ENCODE data around the gene LBHD2. TPM values are rescaled to one million over a fixed set of nuclear protein-coding genes. Genes with fewer than 3 reads are reported as not detected.

Gene LBHD2
- total and polyA plus RNA-seq, 10 of the 15 experiments (the other 5 are each of a cell fraction or from before 2014, with no cell fraction given): not detected

DNA sequence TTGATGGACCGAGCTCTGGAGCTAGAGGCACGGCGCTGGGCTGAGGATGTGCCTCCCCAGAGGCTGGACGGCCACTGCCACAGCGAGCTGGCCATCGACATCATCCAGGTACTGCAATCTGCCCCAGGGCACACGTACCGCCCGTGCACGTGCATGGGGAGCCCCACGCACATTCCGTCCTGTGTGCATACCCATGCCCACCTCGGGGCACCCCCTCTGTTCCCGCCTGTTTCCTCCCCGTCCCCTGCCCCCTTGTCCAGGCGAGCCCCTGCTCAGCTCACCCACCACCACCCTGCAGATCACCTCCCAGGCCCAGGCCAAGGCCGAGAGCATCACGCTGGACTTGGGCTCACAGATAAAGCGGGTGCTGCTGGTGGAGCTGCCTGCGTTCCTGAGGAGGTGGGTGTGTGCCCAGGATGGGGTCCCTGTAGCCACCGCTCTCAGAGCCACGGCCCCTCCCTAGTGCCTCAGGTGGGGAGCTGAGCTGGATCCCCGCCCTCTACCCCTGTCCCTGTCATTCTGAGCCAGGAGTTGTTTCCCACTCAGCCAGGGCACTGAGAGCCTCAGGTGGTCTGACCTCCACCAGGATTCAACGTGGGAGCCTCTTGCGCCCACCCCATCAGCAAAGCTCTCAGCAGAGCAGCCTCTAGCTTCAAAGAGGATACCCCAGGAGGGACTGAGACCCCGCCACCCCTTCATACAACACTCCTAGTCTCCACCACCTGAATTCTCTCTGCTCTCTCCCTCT, 46.2 kb downstream of the LBHD2 start:
- Histone ChIP-seq H3K4me2 (ENCODE audit: control insufficient read depth, insufficient read depth) (no peak overlapping the region), H3K4me3 (no peak overlapping the region), H2AFZ (ENCODE audit: control insufficient read depth, low read depth, low read length) (no peak overlapping the region), H3K36me3 (ENCODE audit: control insufficient read depth in 2 of 2, insufficient read depth in 2 of 2, low read length in 1 of 2) (peaks cover 8 to 9% of the 10 kb centered on the region in 2 experiments; a peak in 3 of 4 replicates), H3K9me3 (replicated peaks; ENCODE audit: control insufficient read depth, insufficient read depth, low read length) (no peaks in the 10 kb centered on the region), H3K9ac (ENCODE audit: control insufficient read depth, insufficient read depth, low read length) (no peak overlapping the region), H3K4me1 (ENCODE audit: control insufficient read depth, insufficient read depth, low read length) (no peaks in the 10 kb centered on the region), H3K27me3 (replicated peaks in 1 of 2; ENCODE audit: control insufficient read depth in 2 of 2, insufficient read depth in 2 of 2, low read length in 1 of 2) (no peaks in the 10 kb centered on the region), H4K20me1 (ENCODE audit: control insufficient read depth, insufficient read depth) (no peaks in the 10 kb centered on the region), H3K27ac (ENCODE audit: control insufficient read depth, insufficient read depth) (no peak overlapping the region), H3K79me2 (ENCODE audit: control insufficient read depth, insufficient read depth, low read length) (peaks cover 4% of the 10 kb centered on the region)
- ChIA-PET CTCF (interaction anchor here (1.0 to 3.0 kb wide), 3 partner anchors 11 to 225 kb away, joined by 3 to 12 read pairs (median 9); no protein-coding TSS in a partner anchor), SMC1A (ENCODE audit: uncharacterized antibody, unreplicated experiment) (interaction anchor here (1.5 to 3.2 kb wide), 2 partner anchors 10 to 25 kb away, joined by 5 to 9 read pairs; no protein-coding TSS in a partner anchor), RAD21 (ENCODE audit: unreplicated experiment) (interaction anchor here (0.7 to 1.4 kb wide), 2 partner anchors 11 to 25 kb away, joined by 3 to 4 read pairs; no protein-coding TSS in a partner anchor), POLR2A (interaction anchor here (0.8 kb wide), 1 partner anchor 12 kb away, joined by 3 read pairs; no protein-coding TSS in a partner anchor)
- no peak for FAIRE-seq
- BruUV-seq (replicated peaks): no TSS peak
- in situ Hi-C loops (cut with MboI) (no loop called here), intact Hi-C loops (cut with micrococcal nuclease; ENCODE audit: unreplicated experiment) (no loop called here)
- WGBS (ENCODE audit: insufficient coverage, insufficient replicate concordance, low lambda C conversion rate, missing lambda C conversion rate): 76% methylated on average over 26 of the region's 26 CpGs
- ATAC-seq: no peak
- TF ChIP-seq POU2F2 (IDR thresholded peaks at IDR 0.05; ENCODE audit: borderline replicate concordance, low read depth, low read length): no peak
- no peak for TF ChIP-seq ESRRA (IDR thresholded peaks at IDR 0.05; ENCODE audit: low read length)
- no peak for TF ChIP-seq SUZ12 (IDR thresholded peaks at IDR 0.05; ENCODE audit: unreplicated experiment)
- DNase-seq (ENCODE audit: low read depth, low spot score): no peak

DNA sequence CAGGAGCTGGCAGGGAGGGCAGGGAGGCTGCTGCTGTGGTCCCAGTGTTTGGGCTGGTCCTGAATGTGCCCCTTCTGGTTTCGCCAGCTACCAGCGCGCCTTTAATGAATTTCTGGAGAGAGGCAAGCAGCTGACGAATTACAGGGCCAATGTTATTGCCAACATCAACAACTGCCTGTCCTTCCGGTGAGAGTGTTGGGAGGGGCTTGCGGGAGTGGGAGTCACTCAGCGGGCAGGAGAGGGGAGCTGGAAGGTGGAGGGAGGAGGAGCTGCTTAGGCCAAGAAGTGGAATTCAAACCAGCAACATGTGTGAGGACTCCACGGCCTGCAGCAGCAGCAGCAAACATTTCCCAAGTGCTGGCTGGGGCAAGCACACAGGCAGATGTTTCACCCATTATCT, 47.0 kb downstream of the LBHD2 start:
- peaks cover 8 to 9% of the 10 kb centered on the region in 2 experiments; a peak in 3 of 4 replicates for H3K36me3 ChIP-seq (ENCODE audit: control insufficient read depth in 2 of 2, insufficient read depth in 2 of 2, low read length in 1 of 2)
- DNase-seq (ENCODE audit: low read depth, low spot score) (no peak), FAIRE-seq (no peak), ATAC-seq (no peak)
- H3K4me3 ChIP-seq: no peak overlapping the region
- in situ Hi-C loops (cut with MboI) (no loop called here), intact Hi-C loops (cut with micrococcal nuclease; ENCODE audit: unreplicated experiment) (no loop called here)
- SMC1A ChIA-PET (ENCODE audit: uncharacterized antibody, unreplicated experiment): interaction anchor here (1.5 to 3.2 kb wide), 2 partner anchors 10 to 26 kb away, joined by 5 to 9 read pairs; no protein-coding TSS in a partner anchor
- CTCF ChIA-PET: interaction anchor here (3.0 kb wide), 1 partner anchor 26 kb away, joined by 12 read pairs; no protein-coding TSS in a partner anchor
- no peak overlapping the region for H3K4me2 ChIP-seq (ENCODE audit: control insufficient read depth, insufficient read depth)
- H4K20me1 ChIP-seq (ENCODE audit: control insufficient read depth, insufficient read depth): no peaks in the 10 kb centered on the region
- no TSS peak for BruUV-seq (replicated peaks)
- no peak overlapping the region for H3K27ac ChIP-seq (ENCODE audit: control insufficient read depth, insufficient read depth)
- peaks cover 4% of the 10 kb centered on the region for H3K79me2 ChIP-seq (ENCODE audit: control insufficient read depth, insufficient read depth, low read length)
- H2AFZ ChIP-seq (ENCODE audit: control insufficient read depth, low read depth, low read length): no peak overlapping the region
- no peak overlapping the region for H3K9ac ChIP-seq (ENCODE audit: control insufficient read depth, insufficient read depth, low read length)
- H3K4me1 ChIP-seq (ENCODE audit: control insufficient read depth, insufficient read depth, low read length): no peaks in the 10 kb centered on the region
- no peaks in the 10 kb centered on the region for H3K27me3 ChIP-seq (replicated peaks in 1 of 2; ENCODE audit: control insufficient read depth in 2 of 2, insufficient read depth in 2 of 2, low read length in 1 of 2)
- POLR2A ChIA-PET: no interaction called here
- WGBS (ENCODE audit: insufficient coverage, insufficient replicate concordance, low lambda C conversion rate, missing lambda C conversion rate): 82% methylated on average over 8 of the region's 8 CpGs
- RAD21 ChIA-PET (ENCODE audit: unreplicated experiment): interaction anchor here (1.4 kb wide), 1 partner anchor 10 kb away, joined by 4 read pairs; no protein-coding TSS in a partner anchor
- TF ChIP-seq NFIC (IDR thresholded peaks at IDR 0.05; ENCODE audit: low read depth, low read length): no peak
- TF ChIP-seq, protein P1, sequence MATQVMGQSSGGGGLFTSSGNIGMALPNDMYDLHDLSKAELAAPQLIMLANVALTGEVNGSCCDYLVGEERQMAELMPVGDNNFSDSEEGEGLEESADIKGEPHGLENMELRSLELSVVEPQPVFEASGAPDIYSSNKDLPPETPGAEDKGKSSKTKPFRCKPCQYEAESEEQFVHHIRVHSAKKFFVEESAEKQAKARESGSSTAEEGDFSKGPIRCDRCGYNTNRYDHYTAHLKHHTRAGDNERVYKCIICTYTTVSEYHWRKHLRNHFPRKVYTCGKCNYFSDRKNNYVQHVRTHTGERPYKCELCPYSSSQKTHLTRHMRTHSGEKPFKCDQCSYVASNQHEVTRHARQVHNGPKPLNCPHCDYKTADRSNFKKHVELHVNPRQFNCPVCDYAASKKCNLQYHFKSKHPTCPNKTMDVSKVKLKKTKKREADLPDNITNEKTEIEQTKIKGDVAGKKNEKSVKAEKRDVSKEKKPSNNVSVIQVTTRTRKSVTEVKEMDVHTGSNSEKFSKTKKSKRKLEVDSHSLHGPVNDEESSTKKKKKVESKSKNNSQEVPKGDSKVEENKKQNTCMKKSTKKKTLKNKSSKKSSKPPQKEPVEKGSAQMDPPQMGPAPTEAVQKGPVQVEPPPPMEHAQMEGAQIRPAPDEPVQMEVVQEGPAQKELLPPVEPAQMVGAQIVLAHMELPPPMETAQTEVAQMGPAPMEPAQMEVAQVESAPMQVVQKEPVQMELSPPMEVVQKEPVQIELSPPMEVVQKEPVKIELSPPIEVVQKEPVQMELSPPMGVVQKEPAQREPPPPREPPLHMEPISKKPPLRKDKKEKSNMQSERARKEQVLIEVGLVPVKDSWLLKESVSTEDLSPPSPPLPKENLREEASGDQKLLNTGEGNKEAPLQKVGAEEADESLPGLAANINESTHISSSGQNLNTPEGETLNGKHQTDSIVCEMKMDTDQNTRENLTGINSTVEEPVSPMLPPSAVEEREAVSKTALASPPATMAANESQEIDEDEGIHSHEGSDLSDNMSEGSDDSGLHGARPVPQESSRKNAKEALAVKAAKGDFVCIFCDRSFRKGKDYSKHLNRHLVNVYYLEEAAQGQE (IDR thresholded peaks at IDR 0.05; ENCODE audit: low read depth, low read length): no peak
- TF ChIP-seq, protein P2, sequence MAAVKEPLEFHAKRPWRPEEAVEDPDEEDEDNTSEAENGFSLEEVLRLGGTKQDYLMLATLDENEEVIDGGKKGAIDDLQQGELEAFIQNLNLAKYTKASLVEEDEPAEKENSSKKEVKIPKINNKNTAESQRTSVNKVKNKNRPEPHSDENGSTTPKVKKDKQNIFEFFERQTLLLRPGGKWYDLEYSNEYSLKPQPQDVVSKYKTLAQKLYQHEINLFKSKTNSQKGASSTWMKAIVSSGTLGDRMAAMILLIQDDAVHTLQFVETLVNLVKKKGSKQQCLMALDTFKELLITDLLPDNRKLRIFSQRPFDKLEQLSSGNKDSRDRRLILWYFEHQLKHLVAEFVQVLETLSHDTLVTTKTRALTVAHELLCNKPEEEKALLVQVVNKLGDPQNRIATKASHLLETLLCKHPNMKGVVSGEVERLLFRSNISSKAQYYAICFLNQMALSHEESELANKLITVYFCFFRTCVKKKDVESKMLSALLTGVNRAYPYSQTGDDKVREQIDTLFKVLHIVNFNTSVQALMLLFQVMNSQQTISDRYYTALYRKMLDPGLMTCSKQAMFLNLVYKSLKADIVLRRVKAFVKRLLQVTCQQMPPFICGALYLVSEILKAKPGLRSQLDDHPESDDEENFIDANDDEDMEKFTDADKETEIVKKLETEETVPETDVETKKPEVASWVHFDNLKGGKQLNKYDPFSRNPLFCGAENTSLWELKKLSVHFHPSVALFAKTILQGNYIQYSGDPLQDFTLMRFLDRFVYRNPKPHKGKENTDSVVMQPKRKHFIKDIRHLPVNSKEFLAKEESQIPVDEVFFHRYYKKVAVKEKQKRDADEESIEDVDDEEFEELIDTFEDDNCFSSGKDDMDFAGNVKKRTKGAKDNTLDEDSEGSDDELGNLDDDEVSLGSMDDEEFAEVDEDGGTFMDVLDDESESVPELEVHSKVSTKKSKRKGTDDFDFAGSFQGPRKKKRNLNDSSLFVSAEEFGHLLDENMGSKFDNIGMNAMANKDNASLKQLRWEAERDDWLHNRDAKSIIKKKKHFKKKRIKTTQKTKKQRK (IDR thresholded peaks at IDR 0.05; ENCODE audit: low read depth, low read length): no peak
- H3K9me3 ChIP-seq (replicated peaks; ENCODE audit: control insufficient read depth, insufficient read depth, low read length): no peaks in the 10 kb centered on the region
